ENCODE measurements around the gene MZF1.

Gene MZF1

GRCh38 chr19:58538257-58539168, 34.6 kb downstream of the MZF1 start:
- no peak for DNase-seq

- DNase-seq, result peak; percentile 18
Measured at GRCh38 chr19:58536852-58537798, 36.0 kb downstream of the MZF1 start.

DNA sequence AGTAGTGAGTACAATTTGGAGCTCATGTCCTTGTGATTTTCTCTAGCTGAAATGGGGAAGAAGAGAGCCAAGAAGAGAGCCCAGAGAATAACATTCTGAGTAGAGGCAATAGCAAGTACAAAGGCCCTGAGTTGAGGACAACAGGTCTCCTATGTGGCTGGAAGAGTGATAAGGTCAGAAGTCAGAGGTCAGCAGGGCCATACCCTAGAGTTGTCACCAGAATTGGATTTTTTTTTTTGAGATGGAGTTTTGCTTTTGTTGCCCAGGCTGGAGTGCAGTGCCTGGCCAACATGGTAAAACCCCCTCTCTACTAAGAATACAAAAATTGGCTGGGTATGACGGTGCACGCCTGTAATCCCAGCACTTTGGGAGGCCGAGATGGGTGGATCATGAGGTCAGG, 37.3 kb downstream of the MZF1 start:
- DNase-seq, result no peak

DNA sequence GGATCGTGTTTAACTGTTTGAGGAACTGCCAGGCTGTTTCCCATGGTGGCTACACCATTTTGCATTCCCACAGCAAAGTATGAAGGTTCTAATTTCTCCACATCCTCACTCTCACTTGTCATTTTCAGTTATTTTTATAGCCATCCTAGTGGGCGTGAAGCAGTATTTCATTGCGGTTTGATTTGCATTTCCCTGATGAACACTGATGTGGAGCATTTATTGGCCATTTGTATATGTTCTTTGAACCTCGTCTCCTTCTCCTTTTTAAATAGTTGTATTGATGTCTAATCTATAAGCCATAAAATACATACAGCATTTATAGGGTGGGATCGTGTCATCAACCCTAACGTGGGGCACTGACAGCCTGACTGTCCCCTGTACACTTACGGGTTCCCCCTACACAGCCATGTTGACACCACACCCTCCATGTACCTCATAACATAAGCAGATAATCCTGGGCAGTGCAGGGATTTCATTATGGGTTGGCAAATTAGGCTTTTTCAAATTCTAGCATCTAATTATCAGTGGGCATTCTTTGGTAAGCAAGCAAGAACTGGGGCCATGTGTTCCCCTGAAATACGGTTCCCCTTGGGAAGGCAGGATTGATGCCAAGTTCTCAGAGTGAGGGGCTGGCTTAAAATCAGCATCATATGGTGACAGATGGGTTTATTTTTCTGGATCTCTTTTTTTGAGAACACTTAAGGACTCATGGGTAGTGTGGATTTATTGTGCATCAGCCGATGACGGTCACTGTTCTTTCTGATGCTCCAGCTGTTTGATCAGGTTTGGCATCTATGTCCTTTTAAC, 41.9 kb downstream of the MZF1 start:
- DNase-seq, result no peak

DNA sequence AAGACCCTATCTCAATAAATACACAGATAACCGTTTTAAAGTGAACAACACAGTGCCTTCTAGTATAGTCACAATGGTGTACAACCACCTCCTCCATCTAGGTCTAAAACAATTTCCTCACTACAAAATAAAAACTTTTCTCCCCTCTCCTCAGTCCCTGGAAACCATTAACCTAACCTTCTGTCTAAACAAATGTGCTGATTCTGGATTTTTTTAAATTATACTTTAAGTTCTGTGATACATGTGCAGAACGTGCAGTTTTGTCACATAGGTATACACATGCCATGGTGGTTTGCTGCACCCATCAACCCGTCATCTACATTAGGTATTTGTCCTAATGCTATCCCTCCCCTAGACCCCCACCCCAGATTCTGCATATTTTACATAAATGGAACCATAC, 43.7 kb downstream of the MZF1 start:
- DNase-seq, result no peak

DNA sequence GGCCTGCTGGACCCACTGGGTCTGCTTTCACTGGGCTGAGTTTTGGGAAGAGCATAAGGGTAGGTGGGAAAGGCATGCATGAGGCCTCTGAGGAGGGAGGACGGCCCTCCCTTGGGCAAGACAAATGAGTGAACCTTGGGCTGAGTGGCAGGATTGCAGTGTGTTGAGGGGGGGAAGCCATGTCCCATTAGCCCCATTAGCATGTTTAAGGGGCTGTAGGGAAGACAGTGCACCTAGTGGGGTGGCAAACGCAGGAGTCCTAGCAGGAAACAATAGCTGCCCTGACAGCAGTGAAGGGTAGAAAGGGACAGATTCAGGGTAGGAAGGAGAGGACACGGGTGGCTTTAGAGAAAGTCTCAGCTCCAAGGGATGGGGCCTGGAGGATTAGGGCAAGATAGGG, 50.4 kb downstream of the MZF1 start:
- no peak for DNase-seq

DNA sequence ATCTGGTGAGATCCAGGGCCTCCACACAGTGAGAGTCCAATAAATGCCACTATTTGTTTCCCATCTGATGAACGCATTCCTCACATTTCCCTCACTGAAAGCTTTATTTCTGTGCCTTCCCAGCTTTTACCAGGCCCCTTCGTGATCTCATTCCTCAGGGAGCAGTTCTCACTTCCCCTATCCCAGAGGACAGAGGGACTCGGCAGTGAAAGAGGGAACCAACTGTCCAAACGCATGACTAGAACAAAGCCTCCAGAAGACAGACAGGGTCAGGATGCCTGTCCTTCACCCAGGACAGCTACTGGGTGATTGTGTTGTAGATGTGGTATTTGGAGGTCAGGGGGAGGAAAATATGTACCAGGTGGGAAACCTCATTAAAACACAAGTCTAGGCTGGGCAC, 51.5 kb downstream of the MZF1 start:
- no peak for DNase-seq

- DNase-seq, result no peak
Measured at GRCh38 chr19:58520257-58520599, 52.9 kb downstream of the MZF1 start.

- peak; percentile 99 for DNase-seq
Measured at GRCh38 chr19:58519355-58520256, 53.5 kb downstream of the MZF1 start, which contains the start of gene ZBTB45. Gene ZBTB45 (minus strand): TSS chr19:58519810. CDS start chr19:58517673, 2,137 bp downstream.

GRCh38 chr19:58519087-58519354, 54.1 kb downstream of the MZF1 start:
- peak; percentile 89 for DNase-seq

- peak; percentile 61 for DNase-seq
Measured at GRCh38 chr19:58518256-58519086, 54.7 kb downstream of the MZF1 start.

DNA sequence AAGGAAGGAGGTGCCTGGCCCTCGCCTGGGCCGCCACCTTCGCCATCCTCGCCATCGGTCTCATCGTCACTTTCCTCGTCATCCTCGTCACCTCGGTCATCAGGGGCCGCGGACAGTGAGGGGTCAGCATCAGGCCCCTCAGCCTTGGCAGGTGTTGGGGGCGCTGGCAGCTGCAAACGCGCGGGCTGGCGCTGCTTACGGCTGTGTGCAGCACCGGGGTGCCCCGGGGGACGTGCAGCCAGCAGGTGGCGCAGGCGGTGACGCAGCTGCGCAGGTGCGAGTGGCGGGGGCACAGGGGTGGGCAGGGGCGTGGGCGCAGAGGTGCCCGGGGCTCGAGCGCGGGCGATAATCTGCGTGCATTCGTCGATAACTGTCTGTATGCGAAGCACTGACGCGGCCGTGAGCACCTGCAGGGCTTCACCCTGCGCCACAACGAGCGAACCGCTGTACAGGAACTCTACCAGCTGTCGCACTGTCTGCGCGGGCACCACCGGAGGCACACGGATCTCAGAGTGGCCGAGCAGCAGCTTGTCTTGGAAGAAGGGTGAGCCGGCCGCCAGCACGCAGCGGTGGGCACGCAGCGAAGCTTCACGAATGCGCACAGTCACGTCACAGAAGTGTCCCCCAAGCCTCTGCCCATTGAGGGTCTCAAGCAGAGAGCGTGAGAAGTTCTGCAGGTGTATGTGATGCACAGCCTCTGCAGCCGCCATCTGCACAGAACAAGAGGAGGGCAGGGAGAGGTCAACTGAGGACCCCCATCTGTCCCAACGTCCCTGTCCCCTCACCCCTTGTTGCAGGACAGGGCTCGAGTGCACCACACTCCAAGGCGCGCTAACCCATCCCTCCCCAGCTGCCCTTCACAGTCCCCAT, 55.9 kb downstream of the MZF1 start:
- DNase-seq, result no peak

DNA sequence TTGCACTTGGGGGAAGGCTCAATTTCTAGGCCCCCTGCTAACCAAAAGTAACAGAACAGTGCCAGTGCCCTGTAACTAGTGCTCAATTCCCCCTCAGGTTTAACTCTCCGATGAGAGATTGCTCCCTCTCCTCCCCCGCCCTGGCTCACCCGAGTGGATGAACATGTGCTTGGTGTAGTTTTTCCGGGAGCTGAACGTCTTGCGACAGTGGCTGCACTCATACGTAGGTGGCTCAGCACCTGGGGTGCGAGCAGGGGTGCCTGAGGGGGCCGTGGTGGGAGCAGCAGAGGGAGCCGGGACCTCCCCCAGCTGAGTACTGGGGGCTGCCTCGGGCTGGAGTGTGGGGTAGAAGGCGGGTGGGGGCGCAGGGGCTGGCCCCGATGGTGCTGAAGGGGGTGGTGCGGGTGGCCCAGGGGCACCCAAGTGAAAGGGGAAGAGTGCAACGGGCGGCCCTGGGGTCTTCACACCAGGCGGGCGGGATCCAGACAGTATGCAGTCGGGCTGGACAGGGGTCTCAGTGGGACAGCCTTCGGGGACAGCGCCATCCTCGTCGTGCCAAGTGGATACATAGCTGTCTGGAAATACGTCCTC, 56.8 kb downstream of the MZF1 start:
- no peak for DNase-seq

DNA sequence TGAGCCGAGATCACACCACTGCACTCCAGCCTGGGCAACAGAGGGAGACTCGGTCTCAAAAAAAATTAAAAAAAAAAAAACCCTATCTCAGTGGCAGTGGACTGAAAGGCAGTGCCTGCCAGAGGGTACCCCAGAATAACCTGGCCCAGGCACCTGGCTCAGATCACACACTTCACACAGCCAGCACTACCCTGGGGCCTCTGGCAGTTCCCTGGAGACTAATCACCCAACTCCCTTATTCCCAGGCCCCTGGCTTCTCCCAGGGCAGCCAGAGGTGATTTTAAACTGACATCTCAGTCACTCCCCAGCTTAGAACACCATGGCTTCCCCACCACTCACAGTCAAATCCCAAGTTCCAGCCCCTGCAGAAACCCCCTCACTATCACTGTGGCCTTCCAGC, 57.9 kb downstream of the MZF1 start:
- no peak for DNase-seq

DNA sequence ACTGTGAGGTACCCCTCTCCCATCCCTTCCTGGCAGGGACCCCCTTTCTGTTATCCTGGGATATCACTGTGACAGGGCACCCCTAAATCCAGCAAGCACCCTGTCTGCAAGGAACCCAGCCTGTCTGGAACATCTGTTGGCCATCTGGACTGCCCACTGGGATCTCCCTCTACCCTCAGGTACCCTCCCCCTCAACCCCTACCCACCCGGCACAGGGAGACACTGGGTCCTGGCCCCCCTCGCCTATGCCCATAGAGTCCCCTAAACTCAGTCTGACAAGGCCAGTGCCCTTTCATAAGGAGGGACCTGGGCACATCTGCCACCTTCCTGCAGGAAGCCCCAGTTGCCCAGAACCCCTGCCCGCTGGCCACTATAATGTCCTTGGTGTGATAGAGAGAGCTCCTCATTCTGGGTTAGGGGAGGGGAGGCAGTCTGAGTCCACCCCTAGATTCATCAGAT, 58.5 kb downstream of the MZF1 start:
- DNase-seq, result peak; percentile 37

DNA sequence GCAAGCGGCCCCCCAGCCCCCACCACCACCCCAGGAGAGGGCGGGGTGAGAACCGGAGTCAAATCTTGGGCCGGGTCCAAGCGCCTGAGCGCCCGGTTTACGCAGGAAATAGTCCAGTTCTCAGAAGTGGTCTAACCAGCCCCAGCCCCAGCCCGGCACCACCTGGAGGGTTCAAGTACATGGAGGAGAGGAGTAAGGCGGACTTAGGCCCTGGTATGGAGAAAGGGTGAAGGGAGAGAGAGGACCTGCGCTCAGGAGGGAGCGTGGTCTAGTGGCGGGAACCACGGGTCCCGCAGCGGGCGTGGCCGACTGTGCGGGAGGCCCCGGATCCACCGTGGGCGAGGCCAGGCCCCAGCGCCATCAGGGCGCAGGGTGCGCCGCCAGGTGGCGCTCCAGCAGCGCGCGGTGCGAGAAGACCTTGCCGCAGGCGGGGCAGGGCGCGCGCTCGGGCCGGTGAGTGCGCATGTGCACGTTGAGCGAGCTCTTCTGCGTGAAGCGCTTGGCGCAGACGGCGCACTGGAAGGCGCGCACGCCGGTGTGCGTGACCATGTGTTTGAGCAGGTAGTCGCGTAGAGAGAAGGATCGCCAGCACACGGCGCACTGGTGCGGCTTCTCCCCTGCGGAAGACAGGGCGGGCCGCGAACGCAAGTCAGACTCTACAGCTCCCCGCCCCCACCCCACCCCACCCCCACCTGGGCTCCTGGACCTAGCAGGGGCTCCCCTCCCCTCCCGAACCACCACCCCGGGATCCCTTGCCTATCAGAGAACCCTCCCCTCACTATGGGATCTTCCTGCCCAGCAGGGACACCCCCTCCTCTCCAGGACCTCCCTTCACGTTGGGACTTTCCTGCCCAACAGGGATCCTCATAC, 59.2 kb downstream of the MZF1 start:
- DNase-seq, result peak; percentile 99

GRCh38 chr19:58513213-58513693, 59.9 kb downstream of the MZF1 start:
- DNase-seq, result no peak

Data from OCI-M1 (cell line).